Breast epithelium (tissue), 3 donors: Measurements from ENCODE around the gene PLA2G3.

Source experiments
- POLR2A ChIP-seq: fragments of 450-650 bp; IDR thresholded peaks from one replicate; pipeline ENCODE4 v1.6.1; 2016; ENCODE audit warnings: antibody characterized with exemption, mild to moderate bottlenecking, moderate library complexity
- POLR2AphosphoS5 ChIP-seq, 3 donors: sonication (generic); formaldehyde crosslinking; IDR thresholded peaks; one replicate each; pipeline ENCODE4 v1.6.1; 2017; ENCODE audit warnings: antibody characterized with exemption in 3 of 3
- TF ChIP-seq, protein P1 (sequence below), 3 donors: fragments of 450-650 bp; IDR thresholded peaks; one replicate each; pipeline ENCODE4 v1.5.1; 2016 to 2017; ENCODE audit warnings: antibody characterized with exemption in 3 of 3, mild to moderate bottlenecking in 3 of 3, moderate library complexity in 3 of 3

DNA sequence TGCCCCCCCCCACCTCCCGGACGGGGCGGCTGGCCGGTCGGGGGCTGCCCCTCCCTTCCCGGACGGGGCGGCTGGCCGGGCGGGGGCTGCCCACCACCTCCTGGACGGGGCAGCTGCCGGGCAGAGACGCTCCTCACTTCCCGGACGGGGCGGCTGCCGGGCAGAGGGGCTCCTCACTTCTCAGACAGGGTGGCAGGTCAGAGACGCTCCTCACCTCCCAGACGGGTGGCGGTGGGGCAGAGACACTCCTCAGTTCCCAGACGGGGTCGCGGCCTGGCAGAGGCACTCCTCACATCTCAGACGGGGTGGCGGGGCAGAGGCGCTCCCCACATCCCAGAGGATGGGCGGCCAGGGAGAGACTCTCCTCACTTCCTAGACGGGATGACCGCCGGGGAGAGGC lies 43.7 kb upstream of the PLA2G3 start:
- TF ChIP-seq, protein P1, sequence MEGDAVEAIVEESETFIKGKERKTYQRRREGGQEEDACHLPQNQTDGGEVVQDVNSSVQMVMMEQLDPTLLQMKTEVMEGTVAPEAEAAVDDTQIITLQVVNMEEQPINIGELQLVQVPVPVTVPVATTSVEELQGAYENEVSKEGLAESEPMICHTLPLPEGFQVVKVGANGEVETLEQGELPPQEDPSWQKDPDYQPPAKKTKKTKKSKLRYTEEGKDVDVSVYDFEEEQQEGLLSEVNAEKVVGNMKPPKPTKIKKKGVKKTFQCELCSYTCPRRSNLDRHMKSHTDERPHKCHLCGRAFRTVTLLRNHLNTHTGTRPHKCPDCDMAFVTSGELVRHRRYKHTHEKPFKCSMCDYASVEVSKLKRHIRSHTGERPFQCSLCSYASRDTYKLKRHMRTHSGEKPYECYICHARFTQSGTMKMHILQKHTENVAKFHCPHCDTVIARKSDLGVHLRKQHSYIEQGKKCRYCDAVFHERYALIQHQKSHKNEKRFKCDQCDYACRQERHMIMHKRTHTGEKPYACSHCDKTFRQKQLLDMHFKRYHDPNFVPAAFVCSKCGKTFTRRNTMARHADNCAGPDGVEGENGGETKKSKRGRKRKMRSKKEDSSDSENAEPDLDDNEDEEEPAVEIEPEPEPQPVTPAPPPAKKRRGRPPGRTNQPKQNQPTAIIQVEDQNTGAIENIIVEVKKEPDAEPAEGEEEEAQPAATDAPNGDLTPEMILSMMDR (IDR thresholded peaks at IDR 0.05), result no peak
- TF ChIP-seq POLR2A (no peak), POLR2AphosphoS5 (IDR thresholded peaks at IDR 0.05) (no peak)
